CD14-positive monocyte (primary cell): Measurements from ENCODE around the gene TOX4. TPM values are rescaled to one million over a fixed set of nuclear protein-coding genes. Genes with fewer than 3 reads are reported as not detected.
"Not testable (repeated sequence)": the region's sequence is repeated elsewhere in the genome, so short reads cannot be mapped to it uniquely, and the experiment has no call there.

Experiments used
- DNase-seq, 3 donors: peaks; one replicate each; pipeline ENCODE4 v3.0.0-alpha.2; 2011 to 2022
- H2AFZ ChIP-seq: 2 replicates; pipeline ENCODE4 v1.6.0; 2012; ENCODE audit warnings: mild to moderate bottlenecking, low read depth, low read length, inconsistent platforms; ENCODE audit not compliant: insufficient read depth, poor library complexity, severe bottlenecking
- H3K27ac ChIP-seq, 2 donors: 1 replicate in 1 of 2; 2 replicates in 1 of 2; pipeline ENCODE4 v1.5.1; 2012 to 2013; ENCODE audit warnings: low read length in 2 of 2, control low read depth in 1 of 2, inconsistent platforms in 1 of 2, low read depth in 1 of 2, mild to moderate bottlenecking in 1 of 2
- H3K27me3 ChIP-seq, 2 donors: one replicate each; pipeline versions ENCODE4 v1.6.0 to v1.6.1; 2011 to 2013; ENCODE audit warnings: low read length in 2 of 2; ENCODE audit not compliant: control insufficient read depth in 2 of 2, insufficient read depth in 2 of 2
- H3K36me3 ChIP-seq, 2 donors: replicated peaks in 1 of 2; 1 replicate in 1 of 2; 2 replicates in 1 of 2; pipeline versions ENCODE4 v1.5.1 to v1.6.1; 2012 to 2013; ENCODE audit warnings: low read length in 2 of 2, control low read depth in 1 of 2, inconsistent platforms in 1 of 2, mild to moderate bottlenecking in 1 of 2; ENCODE audit not compliant: insufficient read depth in 2 of 2, control insufficient read depth in 1 of 2
- H3K4me1 ChIP-seq, 2 donors: 1 replicate in 1 of 2; 2 replicates in 1 of 2; pipeline versions ENCODE4 v1.5.1 to v1.6.1; 2012 to 2013; ENCODE audit warnings: low read length in 2 of 2, control low read depth in 1 of 2, inconsistent platforms in 1 of 2, mild to moderate bottlenecking in 1 of 2, moderate library complexity in 1 of 2; ENCODE audit not compliant: insufficient read depth in 2 of 2, control insufficient read depth in 1 of 2
- H3K4me2 ChIP-seq: replicated peaks from 2 replicates; pipeline ENCODE3; 2012; ENCODE audit warnings: low read length, moderate library complexity, mild to moderate bottlenecking; ENCODE audit not compliant: poor library complexity, severe bottlenecking; ENCODE audit errors: extremely low read depth
- H3K4me3 ChIP-seq, 3 experiments: fragments of 200-600 bp in 1 of 3; sonication (generic) in 1 of 3; replicated peaks in 1 of 3; 1 replicate in 2 of 3; 2 replicates in 1 of 3; pipeline ENCODE4 v1.5.1; 2011 to 2013; ENCODE audit warnings: low read length in 3 of 3, mild to moderate bottlenecking in 3 of 3, control low read depth in 2 of 3, low read depth in 2 of 3, inconsistent platforms in 1 of 3, moderate library complexity in 1 of 3
- H3K79me2 ChIP-seq: 2 replicates; pipeline ENCODE4 v1.6.0; 2012; ENCODE audit warnings: mild to moderate bottlenecking, control low read depth, inconsistent platforms, low read length, moderate library complexity; ENCODE audit not compliant: insufficient read depth
- H3K9ac ChIP-seq: 2 replicates; pipeline ENCODE4 v1.6.0; 2017; ENCODE audit warnings: low read length, mild to moderate bottlenecking; ENCODE audit not compliant: insufficient read depth, poor library complexity, severe bottlenecking
- H3K9me3 ChIP-seq, 2 donors: replicated peaks in 1 of 2; 1 replicate in 1 of 2; 2 replicates in 1 of 2; pipeline versions ENCODE4 v1.5.1 to v1.6.1; 2012 to 2013; ENCODE audit warnings: low read length in 2 of 2, control low read depth in 1 of 2; ENCODE audit not compliant: control insufficient read depth in 1 of 2, insufficient read depth in 1 of 2
- H4K20me1 ChIP-seq: 2 replicates; pipeline ENCODE4 v1.6.0; 2012; ENCODE audit warnings: mild to moderate bottlenecking, low read length, control low read depth, moderate library complexity; ENCODE audit not compliant: insufficient read depth
- H3K27ac Mint-ChIP-seq, 7 donors: one replicate each; pipeline ENCODE4 v1.8.0; 2020; ENCODE audit warnings: mild to moderate bottlenecking in 7 of 7, mixed read lengths in 7 of 7, moderate library complexity in 6 of 7, inconsistent platforms in 2 of 7
- H3K27me3 Mint-ChIP-seq, 3 donors: one replicate each; pipeline ENCODE4 v1.8.0; 2021 to 2022; ENCODE audit warnings: low read depth in 3 of 3, mild to moderate bottlenecking in 3 of 3, mixed read lengths in 3 of 3, moderate library complexity in 3 of 3, inconsistent platforms in 1 of 3
- H3K36me3 Mint-ChIP-seq, 2 donors: one replicate each; pipeline ENCODE4 v1.8.0; 2020; ENCODE audit warnings: mixed read lengths in 2 of 2, inconsistent platforms in 1 of 2, mild to moderate bottlenecking in 1 of 2
- H3K4me1 Mint-ChIP-seq: one replicate; pipeline ENCODE4 v1.8.0; 2020; ENCODE audit warnings: mild to moderate bottlenecking, mixed read lengths
- H3K4me3 Mint-ChIP-seq, 2 donors: one replicate each; pipeline ENCODE4 v1.8.0; 2020; ENCODE audit warnings: mild to moderate bottlenecking in 2 of 2, mixed read lengths in 2 of 2, moderate library complexity in 1 of 2
- H3K9me3 Mint-ChIP-seq, 7 donors: one replicate each; pipeline ENCODE4 v1.8.0; 2020 to 2022; ENCODE audit warnings: mixed read lengths in 7 of 7, mild to moderate bottlenecking in 6 of 7, moderate library complexity in 6 of 7, inconsistent platforms in 2 of 7
- WGBS: methylation state at CpG from one replicate; pipeline ENCODE4 v1.1.5; 2013; ENCODE audit warnings: missing lambda C conversion rate; ENCODE audit not compliant: insufficient coverage; 5-methylcytosine and 5-hydroxymethylcytosine counted together
- intact Hi-C, 2 donors: fragments of 100-400 bp; cut with micrococcal nuclease; formaldehyde crosslinking; loops; one replicate each; pipeline versions ENCODE4 v1.15.0 to v1.15.1; 2023
- polyA plus RNA-seq, 3 donors: library from polyadenylated mRNA; depleted of rRNA in 1 of 3; unstranded in 2 of 3; stranded (reverse) in 1 of 3; fragments of 300-500 nt in 2 of 3; fragments of >200 nt in 1 of 3; fragmentation: Illumina TruSeq in 2 of 3; gene quantifications; 1 replicate in 2 of 3; 2 replicates in 1 of 3; pipeline ENCODE4 v1.2.3, GENCODE V29; 2012 to 2021
- TF ChIP-seq, protein P1 (sequence below): fragments of 200-600 bp; IDR thresholded peaks from one replicate; pipeline ENCODE4 v1.8.0; 2022; ENCODE audit warnings: antibody characterized with exemption, mild to moderate bottlenecking

The TOX4 gene
- polyA plus RNA-seq, 3 donors: 28.3 to 73.1 (median 68.5) TPM

DNA sequence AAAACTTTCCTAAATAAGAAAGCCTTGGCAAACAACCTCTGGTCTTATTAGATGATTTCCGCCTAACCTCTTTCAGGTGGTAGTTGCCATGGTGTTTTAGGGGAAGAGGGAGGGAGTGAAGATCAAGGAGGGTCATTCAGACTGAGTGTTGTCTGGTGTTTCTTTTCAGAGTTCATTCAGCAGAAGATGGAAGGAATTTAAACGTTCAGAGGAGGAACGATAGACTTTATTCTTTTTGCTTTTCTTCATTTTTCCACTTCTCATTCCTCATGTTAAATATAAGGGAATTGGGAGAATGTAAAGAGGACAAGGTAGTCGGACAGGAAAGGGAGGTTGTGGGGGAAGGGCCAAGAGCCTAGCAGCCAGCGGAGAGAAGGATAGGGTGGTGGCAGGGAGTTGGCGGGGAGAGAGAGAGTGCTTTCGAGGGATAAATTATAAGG lies 66.5 kb downstream of the TOX4 start:
- H3K27me3 ChIP-seq: peaks cover 13% of the 10 kb centered on the region in 2 donors
- Mint-ChIP-seq H3K4me1 (no peaks in the 10 kb centered on the region), H3K9me3 (peaks cover 0 to 8% (median 0%) of the 10 kb centered on the region in 7 donors), H3K27me3 (peaks cover 12 to 15% (median 14%) of the 10 kb centered on the region in 3 donors), H3K36me3 (no peaks in the 10 kb centered on the region), H3K27ac (no peak overlapping the region), H3K4me3 (no peak overlapping the region)
- TF ChIP-seq, protein P1, sequence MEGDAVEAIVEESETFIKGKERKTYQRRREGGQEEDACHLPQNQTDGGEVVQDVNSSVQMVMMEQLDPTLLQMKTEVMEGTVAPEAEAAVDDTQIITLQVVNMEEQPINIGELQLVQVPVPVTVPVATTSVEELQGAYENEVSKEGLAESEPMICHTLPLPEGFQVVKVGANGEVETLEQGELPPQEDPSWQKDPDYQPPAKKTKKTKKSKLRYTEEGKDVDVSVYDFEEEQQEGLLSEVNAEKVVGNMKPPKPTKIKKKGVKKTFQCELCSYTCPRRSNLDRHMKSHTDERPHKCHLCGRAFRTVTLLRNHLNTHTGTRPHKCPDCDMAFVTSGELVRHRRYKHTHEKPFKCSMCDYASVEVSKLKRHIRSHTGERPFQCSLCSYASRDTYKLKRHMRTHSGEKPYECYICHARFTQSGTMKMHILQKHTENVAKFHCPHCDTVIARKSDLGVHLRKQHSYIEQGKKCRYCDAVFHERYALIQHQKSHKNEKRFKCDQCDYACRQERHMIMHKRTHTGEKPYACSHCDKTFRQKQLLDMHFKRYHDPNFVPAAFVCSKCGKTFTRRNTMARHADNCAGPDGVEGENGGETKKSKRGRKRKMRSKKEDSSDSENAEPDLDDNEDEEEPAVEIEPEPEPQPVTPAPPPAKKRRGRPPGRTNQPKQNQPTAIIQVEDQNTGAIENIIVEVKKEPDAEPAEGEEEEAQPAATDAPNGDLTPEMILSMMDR: no peak
- no peak overlapping the region for H3K4me3 ChIP-seq
- no peaks in the 10 kb centered on the region for H3K9me3 ChIP-seq
- intact Hi-C loops: no loop called here
- no peak overlapping the region for H3K27ac ChIP-seq
- WGBS: 100% methylated on average over 2 of the region's 7 CpGs
- no peaks in the 10 kb centered on the region for H4K20me1 ChIP-seq
- DNase-seq: no peak
- H3K36me3 ChIP-seq: no peaks in the 10 kb centered on the region
- no peak overlapping the region for H3K4me2 ChIP-seq
- H3K9ac ChIP-seq: no peak overlapping the region
- H3K79me2 ChIP-seq: no peaks in the 10 kb centered on the region
- H3K4me1 ChIP-seq: no peaks in the 10 kb centered on the region
- H2AFZ ChIP-seq: no peak overlapping the region

DNA sequence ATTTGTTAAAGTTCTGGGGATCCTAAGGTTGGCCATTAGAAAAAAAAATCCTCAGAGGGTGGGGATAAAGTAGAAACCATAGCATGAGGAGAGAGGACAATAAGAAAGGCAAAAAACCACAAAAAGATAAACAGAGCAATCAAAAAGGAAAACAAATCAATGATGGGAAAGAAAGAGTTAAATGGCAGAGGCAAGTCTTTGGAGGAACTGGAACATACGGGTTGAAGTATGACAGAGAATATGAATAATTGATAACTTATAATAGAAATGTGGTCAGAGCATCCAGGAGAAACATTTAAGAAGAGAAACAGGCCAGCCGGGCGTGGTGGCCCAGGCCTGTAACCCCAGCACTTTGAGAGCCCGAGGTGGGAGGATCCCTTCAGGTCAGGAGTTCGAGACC lies 67.0 kb downstream of the TOX4 start:
- Histone ChIP-seq H3K36me3 (no peaks in the 10 kb centered on the region), H4K20me1 (no peaks in the 10 kb centered on the region), H2AFZ (no peak overlapping the region), H3K27me3 (peaks cover 9% of the 10 kb centered on the region in 2 donors), H3K27ac (no peak overlapping the region), H3K4me1 (no peaks in the 10 kb centered on the region), H3K4me3 (no peak overlapping the region), H3K4me2 (no peak overlapping the region), H3K9ac (no peak overlapping the region), H3K79me2 (no peaks in the 10 kb centered on the region), H3K9me3 (no peaks in the 10 kb centered on the region)
- H3K4me1 Mint-ChIP-seq: no peaks in the 10 kb centered on the region
- H3K36me3 Mint-ChIP-seq: no peaks in the 10 kb centered on the region
- H3K9me3 Mint-ChIP-seq: peaks cover 0 to 5% (median 0%) of the 10 kb centered on the region in 7 donors
- H3K4me3 Mint-ChIP-seq: no peak overlapping the region
- DNase-seq: no peak
- TF ChIP-seq, protein P1: no peak
- peaks cover 11 to 14% (median 12%) of the 10 kb centered on the region in 3 donors for H3K27me3 Mint-ChIP-seq
- no peak overlapping the region for H3K27ac Mint-ChIP-seq
- intact Hi-C loops: no loop called here
- WGBS: 91% methylated on average over 4 of the region's 5 CpGs

DNA sequence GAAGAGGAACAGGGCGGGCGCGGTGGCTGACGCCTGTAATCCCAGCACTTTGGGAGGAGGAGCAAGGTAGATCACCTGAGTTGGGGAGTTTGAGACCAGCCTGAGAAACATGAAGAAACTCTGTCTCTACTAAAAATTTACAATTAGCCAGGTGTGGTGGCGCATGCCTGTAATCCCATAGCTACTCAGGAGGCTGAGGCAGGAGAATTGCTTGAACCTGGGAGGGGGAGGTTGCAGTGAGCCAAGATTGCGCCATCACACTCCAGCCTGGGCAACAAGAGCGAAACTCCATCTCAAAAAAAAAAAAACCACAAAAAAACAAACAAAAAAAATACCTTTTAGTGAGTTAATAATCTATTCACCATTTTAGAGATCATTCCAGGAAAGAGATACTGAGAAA lies 67.6 kb downstream of the TOX4 start:
- H3K27ac ChIP-seq, H3K27me3 ChIP-seq, H3K79me2 ChIP-seq, H3K36me3 ChIP-seq, H3K9me3 Mint-ChIP-seq, H3K27me3 Mint-ChIP-seq, H3K4me1 Mint-ChIP-seq, H3K27ac Mint-ChIP-seq, H3K9ac ChIP-seq, H3K36me3 Mint-ChIP-seq, H3K4me1 ChIP-seq, H3K4me3 ChIP-seq, H3K9me3 ChIP-seq, intact Hi-C loops, DNase-seq, H2AFZ ChIP-seq, H3K4me3 Mint-ChIP-seq, H3K4me2 ChIP-seq, H4K20me1 ChIP-seq: not testable (repeated sequence)
- no CpG with 5 or more reads among the region's 7 CpGs for WGBS
